ENCODE data around the gene ERICH2.

Gene ERICH2
- long read RNA-seq, partial matches to known transcripts = 9 of 17 reads
- long read RNA-seq, other reads (novel, unspliced or antisense) = 8 of 17 reads

GRCh38 chr2:170770008-170770605, at the start of gene ERICH2:
Gene ERICH2, plus strand, starts transcription at chr2:170770378. Its CDS starts 304 bp downstream, at chr2:170770682.
- no peak within 1 kb of the TSS for H3K27ac ChIP-seq (replicated peaks)
- TF ChIP-seq REST (IDR thresholded peaks at IDR 0.05; ENCODE audit: insufficient replicate concordance, low read depth) (no peak), SPI1 (IDR thresholded peaks at IDR 0.05; ENCODE audit: borderline replicate concordance, low read depth) (no peak), GABPA (IDR thresholded peaks at IDR 0.05; ENCODE audit: low read depth) (no peak), CTCF (IDR thresholded peaks at IDR 0.05; ENCODE audit: insufficient read depth, low read length) (no peak), POLR2AphosphoS5 (IDR thresholded peaks at IDR 0.05; ENCODE audit: low read depth) (no peak)

GRCh38 chr2:170721678-170722077, 48.5 kb upstream of the ERICH2 start:
- Histone ChIP-seq H3K4me3 (replicated peaks; ENCODE audit: insufficient read depth, low read length) (no peak overlapping the region), H3K27me3 (ENCODE audit: insufficient read depth, poor library complexity, severe bottlenecking) (peaks cover 51% of the 10 kb centered on the region), H3K27ac (replicated peaks) (no peak overlapping the region)
- no peak for DNase-seq (ENCODE audit: low read depth in 1 of 2, low spot score in 1 of 2)
- no peak for TF ChIP-seq SPI1 (IDR thresholded peaks at IDR 0.05; ENCODE audit: borderline replicate concordance, low read depth)
- TF ChIP-seq POLR2AphosphoS5 (IDR thresholded peaks at IDR 0.05; ENCODE audit: low read depth) = no peak
- TF ChIP-seq REST (IDR thresholded peaks at IDR 0.05; ENCODE audit: insufficient replicate concordance, low read depth) = no peak
- TF ChIP-seq CTCF (IDR thresholded peaks at IDR 0.05; ENCODE audit: insufficient read depth, low read length) = no peak
- no peak for TF ChIP-seq GABPA (IDR thresholded peaks at IDR 0.05; ENCODE audit: low read depth)

More at GRCh38 chr2:170770008-170770605, at the start of gene ERICH2:
- DNase-seq (ENCODE audit: low read depth in 1 of 2, low spot score in 1 of 2) = peak; percentile 27 to 33
- peak within 1 kb of the TSS; percentile 60 for H3K4me3 ChIP-seq (replicated peaks; ENCODE audit: insufficient read depth, low read length)
- peaks cover 22% of the 10 kb centered on the region for H3K27me3 ChIP-seq (ENCODE audit: insufficient read depth, poor library complexity, severe bottlenecking)

- Histone ChIP-seq H3K27me3 (ENCODE audit: insufficient read depth, poor library complexity, severe bottlenecking) (peaks cover 48% of the 10 kb centered on the region), H3K27ac (replicated peaks) (no peak overlapping the region), H3K4me3 (replicated peaks; ENCODE audit: insufficient read depth, low read length) (no peak overlapping the region)
- no peak for DNase-seq (ENCODE audit: low read depth in 1 of 2, low spot score in 1 of 2)
- TF ChIP-seq CTCF (IDR thresholded peaks at IDR 0.05; ENCODE audit: insufficient read depth, low read length) = no peak
- no peak for TF ChIP-seq POLR2AphosphoS5 (IDR thresholded peaks at IDR 0.05; ENCODE audit: low read depth)
- no peak for TF ChIP-seq GABPA (IDR thresholded peaks at IDR 0.05; ENCODE audit: low read depth)
- no peak for TF ChIP-seq SPI1 (IDR thresholded peaks at IDR 0.05; ENCODE audit: borderline replicate concordance, low read depth)
- no peak for TF ChIP-seq REST (IDR thresholded peaks at IDR 0.05; ENCODE audit: insufficient replicate concordance, low read depth)
Observed at GRCh38 chr2:170722301-170722700, 47.9 kb upstream of the ERICH2 start.
